Right ventricle myocardium inferior (tissue), 1 donor: ENCODE data around the gene CBX2. TPM values are rescaled to one million over a fixed set of nuclear protein-coding genes. Genes with fewer than 3 reads are reported as not detected.
A peak's percentile ranks its signal among the peaks of the same experiment; 100 is the strongest.
"Not testable (repeated sequence)": the region's sequence is repeated elsewhere in the genome, so short reads cannot be mapped to it uniquely, and the experiment has no call there.

Source experiments
- ATAC-seq: fragments of 200-7000 bp; cut with Tn5 transposase; one replicate; pipeline ENCODE4 v1.9.1; 2020; ENCODE audit warnings: mild to moderate bottlenecking, moderate library complexity
- DNase-seq: peaks from one replicate; pipeline ENCODE4 v3.0.0; 2021; ENCODE audit errors: missing footprints
- intact Hi-C: fragments of 100-400 bp; cut with DNase I; formaldehyde crosslinking; loops from one replicate; pipeline ENCODE4 v1.11.0; 2022
- total RNA-seq: library from RNA; stranded (reverse); fragmentation: NEBNext Ultra II Directional; extraction: Animal tissue kit (Norgen Biotek cat#: 25700); gene quantifications from one replicate; pipeline ENCODE4 v1.2.1, GENCODE V29; 2021
- donor health status: DM: no; HTN: yes; CAD: no; lungs with severe emphysema.

Gene CBX2
- total RNA-seq, 1 donor from 2014 or later = 4.2 TPM

GRCh38 chr17:79758271-79758670 is 19.7 kb upstream of the CBX2 start:
- ATAC-seq (no peak), DNase-seq (no peak)
- intact Hi-C loops = no loop called here

- intact Hi-C loops = no loop called here
- ATAC-seq (no peak), DNase-seq (peak; percentile 43)
Measured at GRCh38 chr17:79760197-79760906, 17.6 kb upstream of the CBX2 start.

- intact Hi-C loops = no loop called here
- ATAC-seq (no peak), DNase-seq (peak; percentile 0)
Measured at GRCh38 chr17:79761894-79762589, 15.9 kb upstream of the CBX2 start.

GRCh38 chr17:79765708-79766107 is 12.2 kb upstream of the CBX2 start:
- no peak for ATAC-seq
- intact Hi-C loops = no loop called here
- no peak for DNase-seq

GRCh38 chr17:79769570-79770506 is 8.1 kb upstream of the CBX2 start:
- ATAC-seq (no peak), DNase-seq (no peak)
- intact Hi-C loops = no loop called here

- intact Hi-C loops = no loop called here
- no peak for ATAC-seq
Measured at GRCh38 chr17:79771276-79771675, 6.7 kb upstream of the CBX2 start.

GRCh38 chr17:79772726-79773125 is 5.2 kb upstream of the CBX2 start:
- ATAC-seq = not testable (repeated sequence)

More at GRCh38 chr17:79771276-79771675, 6.7 kb upstream of the CBX2 start:
- DNase-seq = no peak

GRCh38 chr17:79774561-79774975 is 3.4 kb upstream of the CBX2 start:
- no peak for DNase-seq
- no peak for ATAC-seq
- intact Hi-C loops = no loop called here

More at GRCh38 chr17:79772726-79773125, 5.2 kb upstream of the CBX2 start:
- intact Hi-C loops, DNase-seq: not testable (repeated sequence)

- ATAC-seq (no peak), DNase-seq (no peak)
- intact Hi-C loops = no loop called here
Measured at GRCh38 chr17:79775632-79776031, 2.3 kb upstream of the CBX2 start.

GRCh38 chr17:79776376-79777119 is 1.4 kb upstream of the CBX2 start:
- intact Hi-C loops = no loop called here
- DNase-seq (no peak), ATAC-seq (no peak)

GRCh38 chr17:79777120-79777893 is 641 bp upstream of the CBX2 start:
- intact Hi-C loops = no loop called here

GRCh38 chr17:79778504-79779083 is 646 bp downstream of the CBX2 start:
- no peak for DNase-seq
- intact Hi-C loops = no loop called here
- no peak for ATAC-seq

More at GRCh38 chr17:79777120-79777893, 641 bp upstream of the CBX2 start:
- peak; percentile 39 for ATAC-seq
- peak; percentile 85 for DNase-seq

GRCh38 chr17:79779084-79779529 is 1.2 kb downstream of the CBX2 start:
- ATAC-seq (no peak), DNase-seq (no peak)
- intact Hi-C loops = no loop called here

- ATAC-seq = no peak
- no peak for DNase-seq
Measured at GRCh38 chr17:79779661-79780365, 1.9 kb downstream of the CBX2 start.

GRCh38 chr17:79781012-79781650 is 3.2 kb downstream of the CBX2 start:
- intact Hi-C loops = no loop called here
- no peak for DNase-seq
- ATAC-seq = no peak

More at GRCh38 chr17:79779661-79780365, 1.9 kb downstream of the CBX2 start:
- intact Hi-C loops = no loop called here
